Vagina (tissue), 2 donors: ENCODE measurements around the gene NKAIN2.

Experiments
- POLR2A ChIP-seq, 2 donors: fragments of 450-650 bp; IDR thresholded peaks; one replicate each; pipeline ENCODE4 v1.6.1; 2017; ENCODE audit warnings: antibody characterized with exemption in 2 of 2, mild to moderate bottlenecking in 2 of 2, moderate library complexity in 2 of 2
- POLR2AphosphoS5 ChIP-seq, 2 donors: sonication (generic); formaldehyde crosslinking; IDR thresholded peaks; one replicate each; pipeline ENCODE4 v1.9.0; 2017; ENCODE audit warnings: antibody characterized with exemption in 2 of 2, mild to moderate bottlenecking in 2 of 2, low read depth in 1 of 2; ENCODE audit not compliant: insufficient read depth in 1 of 2
- TF ChIP-seq, protein P1 (sequence below), 3 experiments: fragments of 450-650 bp in 2 of 3; fragments of 200-600 bp in 1 of 3; sonication (generic) in 1 of 3; IDR thresholded peaks; one replicate each; pipeline ENCODE4 v1.5.1; 2017 to 2019; ENCODE audit warnings: antibody characterized with exemption in 3 of 3, mild to moderate bottlenecking in 2 of 3, moderate library complexity in 2 of 3

DNA sequence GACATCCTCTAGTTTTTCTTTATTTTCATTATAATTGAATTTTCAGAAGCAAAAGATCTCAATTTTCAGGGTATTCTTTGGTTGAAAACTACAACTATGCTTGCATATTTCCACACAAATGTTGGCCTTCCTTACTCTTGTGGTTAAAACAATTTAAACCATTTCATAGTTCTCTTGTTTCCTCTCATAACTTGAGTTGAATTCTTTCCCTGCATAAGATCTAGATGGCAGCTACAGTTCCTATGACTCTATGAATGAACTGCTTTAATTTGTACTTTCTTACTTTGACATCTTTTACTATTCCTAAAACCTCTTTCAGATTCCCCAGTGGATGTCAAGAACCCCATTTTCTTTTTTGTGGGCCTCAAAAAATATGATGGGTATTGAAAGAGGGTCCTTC lies 564.5 kb downstream of the NKAIN2 start:
- TF ChIP-seq POLR2A (IDR thresholded peaks at IDR 0.05) (no peak), POLR2AphosphoS5 (IDR thresholded peaks at IDR 0.05; ENCODE audit: insufficient read depth in 1 of 2, low read depth in 1 of 2) (no peak)
- TF ChIP-seq, protein P1, sequence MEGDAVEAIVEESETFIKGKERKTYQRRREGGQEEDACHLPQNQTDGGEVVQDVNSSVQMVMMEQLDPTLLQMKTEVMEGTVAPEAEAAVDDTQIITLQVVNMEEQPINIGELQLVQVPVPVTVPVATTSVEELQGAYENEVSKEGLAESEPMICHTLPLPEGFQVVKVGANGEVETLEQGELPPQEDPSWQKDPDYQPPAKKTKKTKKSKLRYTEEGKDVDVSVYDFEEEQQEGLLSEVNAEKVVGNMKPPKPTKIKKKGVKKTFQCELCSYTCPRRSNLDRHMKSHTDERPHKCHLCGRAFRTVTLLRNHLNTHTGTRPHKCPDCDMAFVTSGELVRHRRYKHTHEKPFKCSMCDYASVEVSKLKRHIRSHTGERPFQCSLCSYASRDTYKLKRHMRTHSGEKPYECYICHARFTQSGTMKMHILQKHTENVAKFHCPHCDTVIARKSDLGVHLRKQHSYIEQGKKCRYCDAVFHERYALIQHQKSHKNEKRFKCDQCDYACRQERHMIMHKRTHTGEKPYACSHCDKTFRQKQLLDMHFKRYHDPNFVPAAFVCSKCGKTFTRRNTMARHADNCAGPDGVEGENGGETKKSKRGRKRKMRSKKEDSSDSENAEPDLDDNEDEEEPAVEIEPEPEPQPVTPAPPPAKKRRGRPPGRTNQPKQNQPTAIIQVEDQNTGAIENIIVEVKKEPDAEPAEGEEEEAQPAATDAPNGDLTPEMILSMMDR (IDR thresholded peaks at IDR 0.05), result no peak
